Breast epithelium (tissue), 4 donors: ENCODE results near the gene PRPS1L1. TPM values are rescaled to one million over a fixed set of nuclear protein-coding genes. Genes with fewer than 3 reads are reported as not detected.

Experiments
- DNase-seq, 2 donors: peaks; one replicate each; pipeline ENCODE4 v3.0.0-alpha.2; 2019; ENCODE audit warnings: low spot score in 2 of 2
- H3K27ac ChIP-seq, 2 donors: fragments of 200-600 bp; sonication (generic) in 1 of 2; one replicate each; pipeline ENCODE4 v1.5.1; 2016 to 2019; ENCODE audit warnings: mild to moderate bottlenecking in 1 of 2
- H3K27me3 ChIP-seq, 2 donors: fragments of 200-600 bp; sonication (generic) in 1 of 2; one replicate each; pipeline versions ENCODE4 v1.5.1 to v1.6.0; 2017 to 2019; ENCODE audit warnings: control low read depth in 1 of 2, mild to moderate bottlenecking in 1 of 2
- H3K36me3 ChIP-seq: fragments of 200-600 bp; one replicate; pipeline ENCODE4 v1.5.1; 2019
- H3K4me1 ChIP-seq, 2 donors: fragments of 200-600 bp; sonication (generic); one replicate each; pipeline ENCODE4 v1.5.1; 2016 to 2019; ENCODE audit warnings: control low read depth in 1 of 2
- H3K4me3 ChIP-seq, 3 donors: fragments of 200-600 bp; sonication (generic); 1 replicate in 2 of 3; 2 replicates in 1 of 3; pipeline ENCODE4 v1.5.1; 2016 to 2019; ENCODE audit warnings: mild to moderate bottlenecking in 3 of 3, moderate library complexity in 2 of 3
- H3K9me3 ChIP-seq, 2 donors: fragments of 200-600 bp; sonication (generic) in 1 of 2; one replicate each; pipeline ENCODE4 v1.5.1; 2016 to 2019; ENCODE audit warnings: control low read depth in 1 of 2
- CTCF ChIP-seq, 3 donors: fragments of 450-650 bp; IDR thresholded peaks; one replicate each; pipeline ENCODE4 v1.5.1; 2016 to 2017; ENCODE audit warnings: antibody characterized with exemption in 3 of 3, mild to moderate bottlenecking in 3 of 3, moderate library complexity in 3 of 3
- POLR2A ChIP-seq: fragments of 450-650 bp; IDR thresholded peaks from one replicate; pipeline ENCODE4 v1.6.1; 2016; ENCODE audit warnings: antibody characterized with exemption, mild to moderate bottlenecking, moderate library complexity
- POLR2AphosphoS5 ChIP-seq, 3 donors: sonication (generic); formaldehyde crosslinking; IDR thresholded peaks; one replicate each; pipeline ENCODE4 v1.6.1; 2017; ENCODE audit warnings: antibody characterized with exemption in 3 of 3
- intact Hi-C: fragments of 100-400 bp; cut with DNase I; formaldehyde crosslinking; loops from one replicate; pipeline ENCODE4 v1.15.1; 2023; ENCODE audit warnings: low total_unique reads
- total RNA-seq, 3 donors: library from RNA; depleted of rRNA; stranded (reverse); fragments of >200 nt; gene quantifications; one replicate each; pipeline ENCODE4 v1.1.0, GENCODE V29; 2016

Gene PRPS1L1
- total RNA-seq, 3 donors from 2014 or later: not detected

- intact Hi-C loops: no loop called here
- no peak for DNase-seq
- Histone ChIP-seq H3K9me3 (peaks cover 0 to 8% of the 10 kb centered on the region in 2 donors), H3K36me3 (no peaks in the 10 kb centered on the region), H3K4me1 (no peaks in the 10 kb centered on the region), H3K27ac (no peak overlapping the region), H3K27me3 (no peaks in the 10 kb centered on the region), H3K4me3 (no peak overlapping the region)
- TF ChIP-seq CTCF (IDR thresholded peaks at IDR 0.05): no peak
- TF ChIP-seq POLR2A: no peak
- TF ChIP-seq POLR2AphosphoS5 (IDR thresholded peaks at IDR 0.05): no peak
Observed at GRCh38 chr7:17985473-17986239, 42.0 kb downstream of the PRPS1L1 start.

GRCh38 chr7:17984288-17984687, 43.4 kb downstream of the PRPS1L1 start:
- Histone ChIP-seq H3K9me3 (peaks cover 0 to 9% of the 10 kb centered on the region in 2 donors), H3K4me1 (no peaks in the 10 kb centered on the region), H3K36me3 (no peaks in the 10 kb centered on the region), H3K27ac (no peak overlapping the region), H3K4me3 (no peak overlapping the region), H3K27me3 (no peaks in the 10 kb centered on the region)
- no peak for DNase-seq
- intact Hi-C loops: no loop called here
- TF ChIP-seq POLR2A (no peak), CTCF (IDR thresholded peaks at IDR 0.05) (no peak), POLR2AphosphoS5 (IDR thresholded peaks at IDR 0.05) (no peak)

GRCh38 chr7:17983221-17984062, 44.2 kb downstream of the PRPS1L1 start:
- no peak for DNase-seq
- Histone ChIP-seq H3K4me3 (no peak overlapping the region), H3K27ac (no peak overlapping the region), H3K36me3 (no peaks in the 10 kb centered on the region), H3K9me3 (peaks cover 0 to 9% of the 10 kb centered on the region in 2 donors), H3K27me3 (no peaks in the 10 kb centered on the region), H3K4me1 (no peaks in the 10 kb centered on the region)
- TF ChIP-seq POLR2AphosphoS5 (IDR thresholded peaks at IDR 0.05) (no peak), CTCF (IDR thresholded peaks at IDR 0.05) (no peak), POLR2A (no peak)
- intact Hi-C loops: no loop called here

- DNase-seq: no peak
- intact Hi-C loops: no loop called here
- no peaks in the 10 kb centered on the region for H3K27me3 ChIP-seq
- H3K4me3 ChIP-seq: no peak overlapping the region
- peaks cover 0 to 9% of the 10 kb centered on the region in 2 donors for H3K9me3 ChIP-seq
- no peaks in the 10 kb centered on the region for H3K4me1 ChIP-seq
- H3K27ac ChIP-seq: no peak overlapping the region
- no peaks in the 10 kb centered on the region for H3K36me3 ChIP-seq
- TF ChIP-seq POLR2A: no peak
Observed at GRCh38 chr7:17976952-17977351, 50.7 kb downstream of the PRPS1L1 start.

Other genes with a start within 250 kb of the PRPS1L1 start
- 10 to 100 TPM; 62.6 to 89.9 (median 72.8) TPM for gene SNX13, start 87.4 kb downstream of the PRPS1L1 start, total RNA-seq